KG1 (cell line): ENCODE data around the gene APP.

Source experiments
- DNase-seq: peaks from one replicate; lab custom pipeline; 2025; lab: John Stamatoyannopoulos, UW

The APP gene

GRCh38 chr21:26127073-26127814, 43.3 kb downstream of the APP start:
- no peak for DNase-seq

GRCh38 chr21:26126168-26126553, 44.4 kb downstream of the APP start:
- no peak for DNase-seq

- no peak for DNase-seq
These were observed 45.0 kb downstream of the APP start for GRCh38 chr21:26125433-26126167.

GRCh38 chr21:26124896-26125295, 45.7 kb downstream of the APP start:
- DNase-seq = no peak

- no peak for DNase-seq
These were observed 46.1 kb downstream of the APP start for GRCh38 chr21:26124421-26124833.

GRCh38 chr21:26123012-26123411, 47.6 kb downstream of the APP start:
- no peak for DNase-seq

GRCh38 chr21:26120828-26121227, 49.7 kb downstream of the APP start:
- DNase-seq = no peak

GRCh38 chr21:26119906-26120305, 50.7 kb downstream of the APP start:
- no peak for DNase-seq

- no peak for DNase-seq
These were observed 51.5 kb downstream of the APP start for GRCh38 chr21:26118938-26119540.

GRCh38 chr21:26117972-26118367, 52.6 kb downstream of the APP start:
- DNase-seq = no peak

- no peak for DNase-seq
These were observed 53.1 kb downstream of the APP start for GRCh38 chr21:26117324-26117971.

GRCh38 chr21:26116456-26117011, 54.0 kb downstream of the APP start:
- DNase-seq = no peak

- DNase-seq = no peak
These were observed 54.7 kb downstream of the APP start for GRCh38 chr21:26115899-26116298.

GRCh38 chr21:26115305-26115704, 55.3 kb downstream of the APP start:
- DNase-seq = no peak

GRCh38 chr21:26112975-26113374, 57.6 kb downstream of the APP start:
- DNase-seq = no peak

- no peak for DNase-seq
These were observed 58.3 kb downstream of the APP start for GRCh38 chr21:26112127-26112742.

GRCh38 chr21:26110715-26111114, 59.9 kb downstream of the APP start:
- DNase-seq = no peak

GRCh38 chr21:26107429-26107828, 63.1 kb downstream of the APP start:
- no peak for DNase-seq

- no peak for DNase-seq
These were observed 64.0 kb downstream of the APP start for GRCh38 chr21:26106562-26106961.

GRCh38 chr21:26105819-26106218, 64.8 kb downstream of the APP start:
- DNase-seq = no peak

- no peak for DNase-seq
These were observed 70.0 kb downstream of the APP start for GRCh38 chr21:26100573-26100972.
